SU-DHL-6 (cell line): ENCODE measurements around the gene MAN2A1.

ENCODE experiments used
- H2AFZ ChIP-seq: fragments of 200-600 bp; sonication (generic); 2 replicates; pipeline ENCODE4 v1.6.1; 2014; ENCODE audit warnings: low read depth, mild to moderate bottlenecking, moderate library complexity, mixed read lengths, antibody characterized with exemption, low read length; ENCODE audit not compliant: severe bottlenecking
- H3F3A ChIP-seq: fragments of 200-600 bp; shearing (Covaris generic); 2 replicates; pipeline ENCODE4 v1.6.0; 2016; ENCODE audit warnings: antibody characterized with exemption, mild to moderate bottlenecking; ENCODE audit not compliant: insufficient read depth
- H3K27ac ChIP-seq: fragments of 200-600 bp; sonication (generic); 2 replicates; pipeline ENCODE4 v1.5.1; 2016; ENCODE audit warnings: low read depth, mild to moderate bottlenecking, low read length, moderate library complexity, mixed read lengths
- H3K27me3 ChIP-seq: fragments of 200-600 bp; sonication (generic), shearing (Covaris generic); 2 replicates; pipeline ENCODE4 v1.6.0; 2014; ENCODE audit warnings: mild to moderate bottlenecking, low read length
- H3K36me3 ChIP-seq: fragments of 200-600 bp; sonication (generic); 2 replicates; pipeline ENCODE4 v1.6.1; 2014; ENCODE audit warnings: mild to moderate bottlenecking, low read length, mixed read lengths
- H3K4me2 ChIP-seq: fragments of 300-600, 200-600 bp; shearing (Covaris generic), sonication (generic); 2 replicates; pipeline ENCODE4 v1.6.0; 2014; ENCODE audit warnings: low read length, low read depth, mild to moderate bottlenecking; ENCODE audit not compliant: poor library complexity, severe bottlenecking
- H3K4me3 ChIP-seq: fragments of 200-600 bp; sonication (generic); 2 replicates; pipeline ENCODE4 v1.5.1; 2014; ENCODE audit warnings: antibody characterized with exemption, low read length, mild to moderate bottlenecking, mixed read lengths; ENCODE audit not compliant: insufficient read depth, poor library complexity, severe bottlenecking
- H3K79me2 ChIP-seq: fragments of 200-600 bp; sonication (generic); 2 replicates; pipeline ENCODE4 v1.6.1; 2014; ENCODE audit warnings: mild to moderate bottlenecking, low read length, moderate library complexity; ENCODE audit not compliant: insufficient read depth
- H3K9ac ChIP-seq: fragments of 200-600 bp; sonication (generic); 2 replicates; pipeline ENCODE4 v1.7.0; 2014; ENCODE audit warnings: mild to moderate bottlenecking, low read length
- H3K9me2 ChIP-seq: fragments of 200-600 bp; sonication (generic); replicated peaks from 2 replicates; pipeline ENCODE4 v1.6.1; 2014; ENCODE audit warnings: low read length; ENCODE audit not compliant: insufficient read depth
- H3K9me3 ChIP-seq: fragments of 200-600 bp; sonication (generic); 2 replicates; pipeline ENCODE4 v1.6.1; 2014; ENCODE audit warnings: low read length, mixed read lengths; ENCODE audit not compliant: insufficient read depth
- H4K20me1 ChIP-seq: fragments of 200-600 bp; sonication (generic); 2 replicates; pipeline ENCODE4 v1.6.1; 2014; ENCODE audit warnings: low read depth, mild to moderate bottlenecking, antibody characterized with exemption, low read length, moderate library complexity, mixed read lengths
- EZH2phosphoT487 ChIP-seq: fragments of 200-600 bp; sonication (generic), shearing (Covaris generic); conservative IDR thresholded peaks from 2 replicates; pipeline ENCODE4 v1.6.1; 2018; ENCODE audit warnings: mild to moderate bottlenecking, antibody characterized with exemption, low read length, moderate library complexity, mixed read lengths
- TF ChIP-seq, protein P1 (sequence below): fragments of 200-600 bp; sonication (generic); IDR thresholded peaks from one replicate; pipeline ENCODE4 v1.5.1; 2017; ENCODE audit warnings: antibody characterized with exemption, mild to moderate bottlenecking, low read length, moderate library complexity; ENCODE audit not compliant: insufficient read depth, poor library complexity, severe bottlenecking

Gene MAN2A1

DNA sequence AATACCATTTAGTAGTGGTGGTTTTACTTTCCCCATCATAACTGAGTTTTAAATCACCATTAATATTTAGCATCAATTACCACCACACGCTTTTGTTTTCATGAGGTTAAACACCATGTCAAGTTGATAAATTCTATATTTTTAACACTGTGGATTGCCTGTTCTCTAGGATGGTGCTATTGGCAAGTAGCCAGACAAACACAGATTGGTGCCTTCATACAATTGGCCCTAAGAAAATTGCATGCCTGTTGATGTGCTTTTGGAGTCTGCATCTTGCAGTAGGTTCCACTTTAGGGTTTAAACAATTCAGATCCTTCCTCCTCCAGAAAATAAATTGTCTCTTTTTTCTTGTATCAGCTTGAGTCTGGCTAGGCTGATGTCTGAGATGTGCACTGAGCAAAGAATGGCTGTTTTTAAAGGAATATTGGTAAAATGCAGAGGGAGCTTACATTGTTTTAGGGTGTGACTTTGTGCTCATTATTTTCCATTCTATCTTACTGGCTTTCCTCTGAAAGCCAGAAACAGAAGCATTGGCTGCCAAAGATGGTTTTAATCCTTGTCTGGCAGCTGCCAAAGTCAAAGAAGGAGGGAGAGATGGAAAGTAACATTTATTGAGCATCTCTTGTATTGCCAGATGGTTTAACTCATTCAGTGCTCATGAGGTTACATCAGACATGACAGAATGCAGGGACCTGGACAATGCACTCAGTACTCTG is 19.6 kb upstream of the MAN2A1 start:
- no peaks in the 10 kb centered on the region for H3K9me3 ChIP-seq
- no peak overlapping the region for H2AFZ ChIP-seq
- no peaks in the 10 kb centered on the region for H4K20me1 ChIP-seq
- no peaks in the 10 kb centered on the region for H3K9me2 ChIP-seq
- no peak overlapping the region for H3K9ac ChIP-seq
- no peaks in the 10 kb centered on the region for H3F3A ChIP-seq
- TF ChIP-seq, protein P1, sequence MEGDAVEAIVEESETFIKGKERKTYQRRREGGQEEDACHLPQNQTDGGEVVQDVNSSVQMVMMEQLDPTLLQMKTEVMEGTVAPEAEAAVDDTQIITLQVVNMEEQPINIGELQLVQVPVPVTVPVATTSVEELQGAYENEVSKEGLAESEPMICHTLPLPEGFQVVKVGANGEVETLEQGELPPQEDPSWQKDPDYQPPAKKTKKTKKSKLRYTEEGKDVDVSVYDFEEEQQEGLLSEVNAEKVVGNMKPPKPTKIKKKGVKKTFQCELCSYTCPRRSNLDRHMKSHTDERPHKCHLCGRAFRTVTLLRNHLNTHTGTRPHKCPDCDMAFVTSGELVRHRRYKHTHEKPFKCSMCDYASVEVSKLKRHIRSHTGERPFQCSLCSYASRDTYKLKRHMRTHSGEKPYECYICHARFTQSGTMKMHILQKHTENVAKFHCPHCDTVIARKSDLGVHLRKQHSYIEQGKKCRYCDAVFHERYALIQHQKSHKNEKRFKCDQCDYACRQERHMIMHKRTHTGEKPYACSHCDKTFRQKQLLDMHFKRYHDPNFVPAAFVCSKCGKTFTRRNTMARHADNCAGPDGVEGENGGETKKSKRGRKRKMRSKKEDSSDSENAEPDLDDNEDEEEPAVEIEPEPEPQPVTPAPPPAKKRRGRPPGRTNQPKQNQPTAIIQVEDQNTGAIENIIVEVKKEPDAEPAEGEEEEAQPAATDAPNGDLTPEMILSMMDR = no peak
- no peak for TF ChIP-seq EZH2phosphoT487
- no peak overlapping the region for H3K4me3 ChIP-seq
- H3K4me2 ChIP-seq = no peak overlapping the region
- no peaks in the 10 kb centered on the region for H3K36me3 ChIP-seq
- H3K27ac ChIP-seq = no peak overlapping the region
- H3K27me3 ChIP-seq = no peaks in the 10 kb centered on the region
- H3K79me2 ChIP-seq = no peaks in the 10 kb centered on the region

DNA sequence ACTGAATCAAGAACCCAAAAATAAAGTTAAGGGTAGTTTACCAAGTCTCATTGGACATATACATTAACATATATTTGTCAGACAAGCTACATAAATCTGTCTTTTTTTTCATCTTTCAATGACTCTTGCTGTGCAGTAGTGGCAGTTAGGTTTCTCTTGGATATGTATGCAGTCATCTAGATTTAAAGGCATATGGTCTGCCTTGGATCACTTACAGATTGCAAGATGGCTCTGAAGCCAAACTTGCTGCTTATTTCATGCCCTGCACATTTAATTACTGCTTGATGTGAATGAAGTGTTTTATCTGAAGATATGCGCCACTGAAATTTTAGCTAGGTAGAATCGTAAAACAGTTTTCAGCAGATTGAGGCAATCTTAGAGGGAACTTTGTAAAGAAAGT is 18.6 kb upstream of the MAN2A1 start:
- H3K27me3 ChIP-seq = no peaks in the 10 kb centered on the region
- no peak overlapping the region for H2AFZ ChIP-seq
- H3K9me3 ChIP-seq = no peaks in the 10 kb centered on the region
- H3K36me3 ChIP-seq = no peaks in the 10 kb centered on the region
- H3K9me2 ChIP-seq = no peaks in the 10 kb centered on the region
- no peak overlapping the region for H3K4me2 ChIP-seq
- H3F3A ChIP-seq = no peaks in the 10 kb centered on the region
- no peak overlapping the region for H3K9ac ChIP-seq
- no peaks in the 10 kb centered on the region for H3K79me2 ChIP-seq
- H4K20me1 ChIP-seq = no peaks in the 10 kb centered on the region
- TF ChIP-seq, protein P1 = no peak
- no peak for TF ChIP-seq EZH2phosphoT487
- H3K27ac ChIP-seq = no peak overlapping the region
- no peak overlapping the region for H3K4me3 ChIP-seq

DNA sequence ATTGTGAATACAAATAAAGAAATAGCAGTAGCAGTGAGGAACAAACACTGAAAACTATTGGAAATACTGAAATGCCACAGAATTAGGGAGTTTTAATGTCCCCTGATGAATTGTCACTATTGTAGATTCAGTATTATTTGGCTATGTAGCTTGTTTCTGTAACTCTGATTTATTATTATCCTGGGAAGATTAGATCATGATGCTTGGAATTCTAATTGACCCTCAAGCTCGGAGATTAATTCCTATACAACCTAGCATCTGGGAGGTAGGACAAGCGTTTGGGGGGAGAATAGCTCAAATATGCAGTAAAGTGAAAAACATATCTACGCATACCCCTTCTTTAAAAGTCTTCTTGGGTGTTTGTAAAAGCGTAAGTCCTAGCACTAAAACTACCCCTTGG is 15.1 kb upstream of the MAN2A1 start:
- Histone ChIP-seq H3K27me3 (no peaks in the 10 kb centered on the region), H3K27ac (no peak overlapping the region)

More for the DNA sequence above, 15.1 kb upstream of the MAN2A1 start:
- no peak for TF ChIP-seq EZH2phosphoT487
- TF ChIP-seq, protein P1 = no peak
- H3K9ac ChIP-seq = no peak overlapping the region
- H2AFZ ChIP-seq = no peak overlapping the region
- H3K36me3 ChIP-seq = no peaks in the 10 kb centered on the region
- H3K4me3 ChIP-seq = no peak overlapping the region
- no peaks in the 10 kb centered on the region for H3F3A ChIP-seq
- no peak overlapping the region for H3K4me2 ChIP-seq
- H3K9me3 ChIP-seq = no peaks in the 10 kb centered on the region
- H3K79me2 ChIP-seq = no peaks in the 10 kb centered on the region
- H4K20me1 ChIP-seq = no peaks in the 10 kb centered on the region
- H3K9me2 ChIP-seq = no peaks in the 10 kb centered on the region
